Spleen (tissue), 7 donors: ENCODE data around the gene C16orf82.

Experiments used
- POLR2A ChIP-seq, 3 donors: fragments of 450-650 bp; IDR thresholded peaks; one replicate each; pipeline ENCODE4 v1.5.1; 2017; ENCODE audit warnings: antibody characterized with exemption in 3 of 3, mild to moderate bottlenecking in 1 of 3
- TF ChIP-seq, protein P1 (sequence below), 11 experiments: fragments of 200-600 bp in 7 of 11; fragments of 450-650 bp in 4 of 11; sonication (generic) in 4 of 11; IDR thresholded peaks in 8 of 11; conservative IDR thresholded peaks in 3 of 11; 1 replicate in 7 of 11; 2 replicates in 4 of 11; pipeline versions ENCODE4 v1.4.0 to v1.8.0; 2016 to 2021; ENCODE audit warnings: antibody characterized with exemption in 11 of 11, inconsistent platforms in 4 of 11, mild to moderate bottlenecking in 1 of 11
- donor health status: DM: no; HTN: no; CAD: no; lungs with moderate emphysema.
- donor health status: DM: no; HTN: no; CAD: no.
- donor health status: DM: no; HTN: no; CAD: no.

DNA sequence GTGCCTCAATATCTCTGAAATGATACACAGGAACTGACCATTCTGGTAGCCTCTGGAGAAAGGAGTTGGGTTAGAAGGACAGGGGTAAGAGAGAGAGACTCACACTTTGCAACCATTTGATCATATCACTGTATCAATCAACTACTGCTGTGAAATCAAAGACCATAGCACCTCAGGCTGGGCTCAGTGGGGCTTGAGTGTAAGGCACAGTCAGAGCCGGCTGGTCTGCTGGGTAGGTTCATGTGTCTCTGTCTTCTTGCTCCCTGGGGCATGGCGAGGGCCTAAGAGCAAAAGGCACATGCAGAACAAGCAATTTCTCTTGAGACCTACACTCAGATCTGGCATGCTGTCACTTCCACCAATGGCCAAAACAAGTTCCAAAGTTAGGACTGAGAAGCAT is 46.7 kb upstream of the C16orf82 start:
- TF ChIP-seq, protein P1, sequence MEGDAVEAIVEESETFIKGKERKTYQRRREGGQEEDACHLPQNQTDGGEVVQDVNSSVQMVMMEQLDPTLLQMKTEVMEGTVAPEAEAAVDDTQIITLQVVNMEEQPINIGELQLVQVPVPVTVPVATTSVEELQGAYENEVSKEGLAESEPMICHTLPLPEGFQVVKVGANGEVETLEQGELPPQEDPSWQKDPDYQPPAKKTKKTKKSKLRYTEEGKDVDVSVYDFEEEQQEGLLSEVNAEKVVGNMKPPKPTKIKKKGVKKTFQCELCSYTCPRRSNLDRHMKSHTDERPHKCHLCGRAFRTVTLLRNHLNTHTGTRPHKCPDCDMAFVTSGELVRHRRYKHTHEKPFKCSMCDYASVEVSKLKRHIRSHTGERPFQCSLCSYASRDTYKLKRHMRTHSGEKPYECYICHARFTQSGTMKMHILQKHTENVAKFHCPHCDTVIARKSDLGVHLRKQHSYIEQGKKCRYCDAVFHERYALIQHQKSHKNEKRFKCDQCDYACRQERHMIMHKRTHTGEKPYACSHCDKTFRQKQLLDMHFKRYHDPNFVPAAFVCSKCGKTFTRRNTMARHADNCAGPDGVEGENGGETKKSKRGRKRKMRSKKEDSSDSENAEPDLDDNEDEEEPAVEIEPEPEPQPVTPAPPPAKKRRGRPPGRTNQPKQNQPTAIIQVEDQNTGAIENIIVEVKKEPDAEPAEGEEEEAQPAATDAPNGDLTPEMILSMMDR (IDR thresholded peaks at IDR 0.05 in 8 of 11, conservative IDR thresholded peaks at IDR 0.05 in 3 of 11): no peak
- TF ChIP-seq POLR2A (IDR thresholded peaks at IDR 0.05): no peak
